Fibroblast of skin of abdomen (primary cell): ENCODE measurements around the gene SMIM17. TPM values are rescaled to one million over a fixed set of nuclear protein-coding genes. Genes with fewer than 3 reads are reported as not detected.
A peak's percentile ranks its signal among the peaks of the same experiment; 100 is the strongest.

Source experiments
- DNase-seq: peaks from one replicate; pipeline ENCODE4 v3.0.0-alpha.2; 2013
- polyA plus RNA-seq, 2 experiments: library from polyadenylated mRNA; unstranded; fragments of 120-200 nt; gene quantifications; one replicate each; pipeline ENCODE4 v1.2.1, GENCODE V29; 2013; ENCODE audit not compliant: insufficient read length in 2 of 2

Gene SMIM17
- polyA plus RNA-seq (2013, experiment 1 of 2; ENCODE audit: insufficient read length) = 0.31 TPM
- polyA plus RNA-seq (2013, experiment 2 of 2; ENCODE audit: insufficient read length) = 0.40 TPM

DNA sequence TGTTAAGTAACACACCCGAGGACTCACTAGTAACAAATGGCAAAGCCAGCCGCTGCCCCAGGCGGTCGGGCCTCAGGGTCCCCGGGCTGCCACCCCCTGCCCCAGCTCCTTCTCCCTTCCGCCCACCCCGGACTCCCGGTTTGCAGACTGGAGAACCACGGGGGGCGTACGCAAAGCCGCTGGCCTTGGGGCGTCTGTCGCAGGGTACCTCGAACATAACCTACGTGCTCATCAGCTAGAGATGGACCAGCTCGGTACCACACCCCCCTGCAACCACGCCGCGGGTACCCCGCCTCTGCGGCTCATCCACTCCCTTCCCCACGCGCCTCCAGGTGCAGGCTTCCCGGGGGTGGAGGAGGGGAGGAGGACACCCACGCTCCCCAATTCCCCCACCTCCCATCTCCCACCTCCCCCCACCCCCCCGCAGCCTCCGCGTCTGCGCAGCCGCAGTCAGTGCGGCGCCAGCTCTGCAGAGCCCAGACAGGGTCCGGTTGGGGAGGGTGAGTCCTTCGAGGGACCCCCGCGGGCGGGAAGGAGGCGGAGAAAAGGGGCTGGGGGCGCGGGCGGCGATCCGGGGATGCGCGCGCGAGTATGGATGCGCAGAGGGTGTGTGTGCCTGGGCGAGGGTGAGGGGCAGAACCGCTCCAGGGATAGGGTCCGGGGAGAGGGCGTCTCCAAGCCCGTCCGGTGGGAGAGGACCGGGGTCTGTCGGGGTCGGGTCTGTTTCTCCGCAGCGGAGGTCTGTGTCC lies at the start of gene SMIM17:
Gene SMIM17 (plus strand): TSS at position 449 of the 749 bp plus-strand sequence. CDS start 2,509 bp downstream, outside the sequence.
- DNase-seq = no peak

DNA sequence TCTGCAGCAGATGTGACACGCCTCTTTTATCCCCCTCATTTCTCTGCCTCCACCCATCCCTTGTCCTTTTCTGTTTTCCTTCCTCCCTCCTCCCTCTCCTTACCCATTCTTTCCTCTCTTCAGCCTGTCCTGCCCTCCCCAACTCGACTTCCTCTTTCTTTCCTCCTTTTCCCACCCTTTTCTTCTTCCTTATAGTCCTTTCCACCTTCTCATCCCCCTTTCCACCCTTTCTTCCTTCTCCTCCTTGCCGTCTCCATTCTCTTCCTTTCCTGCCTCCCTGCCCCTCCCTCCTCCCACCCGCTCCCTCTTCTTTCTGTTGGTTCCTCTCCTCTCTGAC lies 48.5 kb upstream of the SMIM17 start:
- no peak for DNase-seq

DNA sequence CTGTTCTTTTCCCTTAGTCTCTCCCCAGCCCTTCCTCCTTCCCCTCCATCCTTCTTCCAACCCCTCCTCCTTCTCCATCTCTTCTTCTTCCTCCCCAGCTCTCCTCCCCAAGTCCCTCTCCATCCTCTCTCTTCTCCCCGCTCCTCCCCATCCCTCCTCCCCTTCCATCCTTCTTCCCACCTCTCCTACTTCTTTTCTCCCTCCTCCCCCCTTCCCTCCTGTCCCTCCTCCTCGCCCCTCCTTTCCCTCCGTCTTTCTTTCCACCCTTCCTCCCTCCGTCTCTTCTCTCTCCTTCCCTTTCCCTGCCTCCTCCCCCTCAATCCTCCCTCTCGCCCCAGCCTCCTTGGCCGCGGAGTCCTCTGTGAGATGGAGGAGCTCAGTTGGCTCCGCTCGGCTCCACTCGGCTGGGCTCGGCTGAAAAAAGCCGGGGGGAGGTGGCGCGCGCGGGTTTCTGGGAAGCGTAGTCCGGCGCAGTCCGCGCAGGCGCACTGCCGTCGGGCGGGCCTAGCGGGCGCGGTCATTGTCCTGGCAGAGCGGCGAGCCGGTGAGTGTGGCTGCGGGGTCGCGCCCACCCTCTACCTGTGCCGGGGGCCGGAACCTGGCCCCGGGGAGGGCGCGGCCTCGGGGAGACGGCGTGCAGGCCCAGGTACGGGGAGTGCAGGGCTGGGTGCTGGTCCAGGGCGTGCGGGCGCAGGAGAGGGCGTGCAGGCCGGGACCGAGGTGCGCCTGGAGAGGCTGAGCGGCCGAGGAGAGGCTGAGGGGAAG lies 48.0 kb upstream of the SMIM17 start, which contains the start of gene ZNF71:
Gene ZNF71 (plus strand): TSS at position 520 of the 765 bp plus-strand sequence. CDS start 6,257 bp downstream, outside the sequence.
- DNase-seq = peak; percentile 88

DNA sequence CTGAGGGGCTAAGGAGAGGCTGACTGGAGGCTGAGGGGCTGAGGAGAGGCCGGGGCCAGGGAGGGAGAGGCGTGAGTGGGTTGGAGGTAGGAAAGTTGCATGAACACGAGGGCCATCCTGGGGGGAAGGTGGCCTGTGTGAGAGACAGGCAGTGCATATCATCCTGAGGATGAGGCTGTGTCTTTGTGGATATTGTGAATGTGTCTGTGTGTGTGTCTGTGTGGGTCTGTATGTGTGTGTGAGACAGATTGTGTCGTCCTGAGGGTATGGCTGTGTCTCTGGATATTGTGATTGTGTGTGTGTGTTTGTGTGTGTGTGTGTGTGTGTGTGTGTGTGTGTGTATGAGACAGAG lies 47.4 kb upstream of the SMIM17 start:
- DNase-seq = peak; percentile 9

DNA sequence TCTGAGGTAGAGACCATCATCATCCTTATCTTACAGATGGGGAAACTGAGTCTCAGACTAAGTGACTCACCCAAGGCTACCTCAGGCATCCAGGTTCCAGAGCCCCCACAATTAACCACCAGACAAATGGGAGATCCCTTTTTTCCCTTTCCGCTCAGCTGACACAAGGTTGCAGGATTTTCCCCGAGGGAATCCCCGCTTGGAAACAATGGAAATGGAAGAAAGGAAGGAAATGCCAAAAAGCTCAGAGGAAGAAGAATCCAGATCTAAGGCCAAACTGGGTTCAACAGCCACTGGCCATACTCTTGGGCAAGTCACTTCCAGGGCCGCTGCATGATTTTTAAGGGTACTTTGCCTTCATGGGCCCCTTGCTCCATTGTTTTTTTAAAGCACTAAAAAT lies 46.3 kb upstream of the SMIM17 start:
- no peak for DNase-seq

DNA sequence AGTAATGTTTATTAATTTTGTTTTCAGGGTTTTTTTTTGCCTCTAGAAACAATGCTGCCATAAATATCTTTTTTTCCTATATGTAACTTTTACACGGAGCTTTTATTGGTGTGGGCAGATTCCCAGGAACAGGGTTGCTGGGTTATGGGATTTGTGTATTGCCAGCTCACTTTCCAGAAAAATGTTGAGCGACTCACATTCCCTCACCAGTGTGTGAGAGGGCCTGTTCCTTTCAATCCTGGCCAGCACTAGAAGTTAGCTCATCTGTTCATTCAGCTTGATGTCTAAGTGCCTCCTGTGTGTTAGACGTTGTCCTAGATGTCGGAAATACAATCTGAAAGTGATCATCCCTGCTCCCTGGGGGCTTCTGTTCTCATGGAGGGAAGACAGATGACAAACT lies 45.3 kb upstream of the SMIM17 start:
- no peak for DNase-seq

DNA sequence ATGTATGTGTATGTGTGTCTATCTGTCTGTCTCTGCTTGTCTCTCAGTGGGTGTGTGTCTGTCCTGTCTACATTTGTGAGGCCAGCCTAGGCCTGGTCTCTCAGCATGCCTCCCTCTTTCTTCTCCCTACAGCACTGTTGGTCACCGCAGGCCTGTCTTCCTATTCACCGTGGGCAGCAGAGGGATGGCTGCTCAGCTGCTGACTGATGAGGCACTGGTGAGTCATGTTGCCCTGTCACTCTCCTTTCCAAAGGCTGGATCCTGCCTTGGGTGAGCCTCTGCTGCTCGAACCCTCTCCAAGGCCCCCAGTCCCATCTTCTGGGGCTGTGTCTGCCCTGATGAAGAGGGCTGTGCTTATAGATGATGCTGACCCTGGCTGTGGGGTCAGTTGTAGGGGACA lies 41.6 kb upstream of the SMIM17 start:
- no peak for DNase-seq

DNA sequence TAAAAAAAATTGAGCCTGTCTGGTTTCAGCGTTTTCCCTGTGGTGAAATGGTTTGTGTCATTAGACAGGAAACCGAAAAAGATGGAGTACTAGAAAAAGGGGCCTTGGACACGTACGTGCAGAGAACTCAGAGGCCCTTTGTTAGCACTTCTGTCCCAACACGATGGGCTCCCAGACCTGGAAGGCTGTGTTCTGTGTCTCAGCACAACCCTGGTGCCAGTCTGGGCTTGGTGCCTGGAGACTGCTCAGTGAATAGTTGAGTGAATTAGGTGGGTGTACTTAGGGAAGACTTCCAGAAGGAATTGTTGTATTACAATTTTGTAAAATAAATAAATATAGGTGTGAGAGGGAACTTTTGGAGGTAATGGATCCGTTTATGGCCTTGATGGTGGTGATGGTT lies 39.1 kb upstream of the SMIM17 start:
- no peak for DNase-seq

DNA sequence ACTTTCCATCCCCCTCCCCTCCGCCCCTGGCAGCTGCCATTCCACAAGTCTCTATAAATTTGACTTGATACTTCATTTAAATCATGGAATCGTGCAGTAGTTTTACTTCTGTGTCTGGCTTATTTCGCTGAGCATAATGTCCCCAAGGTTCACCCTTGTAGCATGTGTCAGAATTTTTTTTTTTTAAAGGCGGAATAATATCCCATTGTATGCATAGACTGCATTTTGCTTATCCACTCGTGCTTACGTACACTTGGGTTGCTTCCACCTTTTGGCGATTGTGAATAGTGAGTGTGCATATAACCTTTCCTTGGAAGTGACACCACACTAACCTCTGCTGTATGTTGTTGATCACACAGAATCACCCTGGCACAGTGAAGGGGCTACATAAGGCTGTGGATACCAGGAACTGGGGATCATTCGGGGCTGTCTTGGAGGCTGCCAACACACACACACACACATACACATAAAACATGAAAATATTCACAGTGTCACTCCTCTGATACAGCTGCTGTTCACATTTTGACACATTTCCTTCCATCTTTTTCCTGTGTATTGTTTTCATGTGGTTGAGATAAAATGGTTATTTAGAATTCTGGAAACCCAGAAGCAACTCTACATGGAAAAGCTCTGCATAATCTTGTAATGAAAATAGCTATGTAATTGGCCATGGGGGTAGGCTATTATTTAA lies 34.5 kb upstream of the SMIM17 start:
- no peak for DNase-seq

DNA sequence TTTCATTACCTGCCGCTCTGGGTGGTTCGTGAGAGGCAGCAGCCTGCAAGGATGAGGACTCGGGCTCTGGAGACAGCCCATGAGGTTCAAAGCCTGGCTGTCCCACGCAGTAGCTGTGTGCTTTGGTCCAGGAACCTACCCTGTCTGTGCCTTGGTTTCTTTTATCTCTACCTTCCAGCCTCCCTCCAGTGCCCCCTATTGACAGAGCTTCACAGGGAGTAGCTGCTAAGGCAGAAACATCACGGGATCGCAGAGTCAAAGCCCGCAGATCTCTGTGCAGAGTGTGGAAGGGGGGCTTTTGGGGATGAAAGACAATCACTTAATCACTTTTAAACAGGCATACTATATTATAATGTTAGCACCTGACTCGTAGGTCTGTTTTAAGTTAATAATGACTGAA lies 31.7 kb upstream of the SMIM17 start:
- DNase-seq = no peak

DNA sequence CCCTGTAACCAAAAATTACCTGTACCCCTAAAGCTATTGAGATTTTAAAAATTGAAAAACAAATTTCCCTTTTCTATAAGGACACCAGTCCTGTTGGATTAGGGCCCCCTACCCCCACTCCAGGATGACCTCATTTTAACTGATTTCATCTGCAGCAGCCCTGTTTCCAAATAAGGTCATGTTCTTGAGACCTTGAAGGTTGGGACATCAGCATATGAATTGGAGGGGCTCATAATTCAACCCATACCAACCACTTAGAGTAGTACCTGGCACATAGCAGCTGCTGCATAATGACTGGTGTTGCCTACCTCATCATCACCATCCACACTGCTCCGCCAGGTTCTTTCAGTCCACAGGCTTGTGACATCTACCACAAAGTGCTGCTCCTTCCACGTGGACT lies 30.2 kb upstream of the SMIM17 start:
- no peak for DNase-seq

DNA sequence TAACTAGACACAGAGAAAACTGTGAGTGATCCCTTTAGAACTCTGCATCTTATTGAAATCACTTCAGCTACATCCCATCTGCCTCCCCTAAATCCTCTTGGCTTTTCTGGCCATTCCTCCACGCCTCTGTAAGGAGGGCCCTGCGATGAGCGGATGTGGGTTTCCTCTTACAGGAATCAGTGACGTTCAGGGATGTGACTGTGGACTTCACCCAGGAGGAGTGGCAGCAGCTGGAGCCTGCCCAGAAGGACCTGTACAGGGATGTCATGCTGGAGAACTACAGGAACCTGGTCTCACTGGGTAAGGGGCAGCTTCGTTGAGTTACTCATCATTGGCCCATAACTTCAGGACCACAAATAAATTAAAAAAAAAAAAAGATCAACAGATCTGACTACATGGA lies 29.3 kb upstream of the SMIM17 start:
- DNase-seq = no peak

DNA sequence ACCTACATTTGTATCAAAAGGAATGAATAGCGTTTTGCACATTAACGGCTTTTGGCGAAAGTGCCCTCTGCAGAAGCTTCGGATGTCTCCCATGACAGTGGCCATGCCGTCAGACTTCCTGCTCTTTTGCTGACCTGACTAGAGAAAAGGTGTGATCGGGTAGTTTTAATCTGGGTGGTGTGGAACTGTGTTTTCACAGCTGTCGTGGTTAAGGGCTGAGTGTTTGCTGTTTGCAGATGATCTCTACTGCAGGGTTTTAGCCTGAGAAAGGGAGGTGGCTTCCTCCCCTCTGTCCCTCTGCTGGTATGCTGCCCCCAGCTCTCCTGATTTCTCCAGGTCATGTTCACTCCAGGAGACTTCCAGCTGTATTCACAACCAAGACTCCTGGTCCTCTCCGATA lies 25.4 kb upstream of the SMIM17 start:
- no peak for DNase-seq

DNA sequence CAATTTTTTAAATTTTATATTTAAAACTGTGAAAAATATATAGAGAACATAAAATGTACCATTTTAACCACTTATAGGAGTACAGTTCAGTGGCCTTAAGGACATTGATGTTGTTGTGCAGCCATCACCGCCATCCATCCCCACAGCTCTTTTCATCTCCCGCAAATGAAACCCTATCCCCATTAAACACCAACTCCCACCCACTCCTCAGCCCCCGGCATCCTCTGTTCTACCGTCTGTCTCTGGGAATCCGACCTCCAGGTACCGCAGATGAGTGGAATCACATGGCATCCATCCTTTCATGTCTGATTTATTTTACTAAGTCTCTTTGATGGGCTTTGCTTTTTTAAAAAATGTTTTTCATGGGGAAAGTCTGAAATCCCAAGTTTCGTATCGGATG lies 23.8 kb upstream of the SMIM17 start:
- DNase-seq = no peak

DNA sequence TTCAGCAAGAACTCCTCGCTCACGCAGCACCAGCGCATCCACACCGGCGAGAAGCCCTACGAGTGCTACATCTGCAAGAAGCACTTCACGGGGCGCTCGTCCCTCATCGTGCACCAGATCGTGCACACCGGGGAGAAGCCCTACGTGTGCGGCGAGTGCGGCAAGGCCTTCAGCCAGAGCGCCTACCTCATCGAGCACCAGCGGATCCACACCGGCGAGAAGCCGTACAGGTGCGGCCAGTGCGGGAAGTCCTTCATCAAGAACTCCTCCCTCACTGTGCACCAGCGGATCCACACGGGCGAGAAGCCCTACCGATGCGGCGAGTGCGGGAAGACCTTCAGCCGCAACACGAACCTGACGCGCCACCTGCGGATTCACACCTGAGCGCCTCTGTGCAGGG lies 20.6 kb upstream of the SMIM17 start:
- DNase-seq = no peak

DNA sequence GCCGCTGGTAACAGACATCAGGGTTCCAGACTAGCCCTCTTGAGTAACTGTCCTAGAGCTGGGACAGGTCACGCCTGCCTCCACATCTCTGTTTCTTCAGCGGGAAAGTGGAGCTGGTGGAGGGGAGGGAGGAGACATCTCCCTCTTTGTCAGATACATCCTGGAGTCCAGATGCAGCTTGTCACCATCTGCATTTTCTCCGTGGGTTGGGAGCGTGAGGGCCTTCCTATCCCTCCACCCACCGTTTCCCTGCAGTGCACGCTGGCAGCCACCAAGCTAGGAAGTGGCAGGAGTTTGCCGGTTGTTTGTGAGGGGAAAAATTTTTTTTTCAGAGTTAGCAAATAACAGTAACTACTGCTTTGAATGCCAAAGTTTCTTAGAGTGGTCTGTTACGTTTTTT lies 20.0 kb upstream of the SMIM17 start:
- no peak for DNase-seq

DNA sequence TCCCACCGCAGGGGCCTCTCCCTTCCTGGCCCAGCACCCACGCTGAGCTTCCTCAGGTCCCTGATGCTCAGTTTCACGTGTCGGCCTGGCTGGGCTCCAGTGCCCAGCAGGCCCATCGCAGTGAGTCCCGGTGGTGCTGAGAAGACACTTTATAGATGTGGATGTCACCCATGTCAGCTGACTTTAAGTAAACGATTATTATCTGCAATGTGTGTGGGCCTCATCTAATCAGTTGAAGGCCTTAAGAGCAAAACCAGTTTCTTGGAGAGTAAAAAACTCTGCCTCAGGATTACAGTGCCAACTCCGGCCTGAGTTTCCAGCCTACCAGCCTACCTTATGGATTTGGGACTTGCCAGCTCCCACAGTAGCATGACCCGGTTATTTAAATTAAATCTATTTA lies 17.3 kb upstream of the SMIM17 start:
- no peak for DNase-seq

DNA sequence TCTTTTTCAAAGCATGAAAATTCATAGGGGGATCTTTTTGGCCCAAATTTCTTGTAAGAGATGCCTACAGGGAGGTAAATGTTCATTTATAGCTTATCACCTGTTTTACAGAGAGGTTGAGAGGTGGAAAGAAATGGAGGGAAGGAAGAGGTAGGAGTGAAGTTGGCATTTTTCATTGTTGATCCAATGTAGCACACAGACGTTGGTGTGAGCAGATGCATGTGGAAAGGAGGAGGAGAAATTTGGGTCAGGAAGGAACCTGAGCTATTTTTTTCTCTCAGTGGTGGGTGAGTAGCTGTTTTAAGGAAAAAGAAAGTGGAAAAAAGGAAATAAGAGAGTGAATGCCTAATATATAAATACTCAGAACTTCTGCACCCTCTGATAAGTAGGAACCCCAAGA lies 9.9 kb upstream of the SMIM17 start:
- no peak for DNase-seq

DNA sequence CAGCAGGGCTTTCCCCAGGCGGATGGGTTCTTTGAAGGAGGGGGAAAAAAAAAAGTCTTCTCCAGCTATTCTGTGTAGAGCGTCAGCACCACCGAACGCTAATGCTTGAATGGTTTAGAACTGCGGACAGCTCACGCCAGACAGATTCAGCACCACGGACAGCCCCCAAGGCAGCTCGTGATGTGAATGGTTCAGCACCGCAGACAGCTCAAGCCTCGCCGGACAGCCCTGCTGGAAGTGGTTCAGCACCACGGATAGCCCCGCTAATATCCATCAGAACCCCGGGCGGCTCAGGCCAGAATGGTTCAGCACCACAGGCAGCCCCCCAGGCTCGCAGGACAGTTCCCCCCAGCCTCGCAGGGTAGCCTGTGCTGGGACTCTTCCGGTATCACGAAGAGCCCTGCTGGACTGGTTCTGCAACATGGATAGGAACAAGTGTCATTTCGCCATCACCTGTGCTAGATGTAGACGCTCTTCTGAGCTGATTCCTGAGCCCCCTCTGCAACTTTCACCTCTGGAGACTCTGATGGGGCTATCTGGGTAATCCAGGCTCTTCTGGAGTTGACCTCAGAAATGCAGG lies 4.9 kb upstream of the SMIM17 start:
- DNase-seq = peak; percentile 52

DNA sequence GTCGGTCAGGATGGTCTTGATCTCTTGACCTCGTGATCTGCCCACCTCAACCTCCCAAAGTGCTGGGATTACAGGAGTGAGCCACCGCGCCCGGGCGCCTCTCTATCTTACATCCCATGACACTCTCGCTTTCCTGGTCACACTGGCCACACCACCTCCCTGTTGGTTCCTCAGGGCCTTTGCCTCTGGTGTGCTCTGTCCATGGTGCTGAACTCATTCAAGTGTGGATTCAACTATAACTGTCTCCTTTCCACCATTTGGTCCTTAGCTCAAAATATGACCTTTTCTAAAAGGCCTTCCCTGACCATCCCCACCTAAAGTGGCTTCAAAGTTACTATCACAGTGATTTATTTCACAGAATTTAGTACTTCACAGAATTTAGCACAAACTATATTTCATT lies 3.7 kb upstream of the SMIM17 start:
- no peak for DNase-seq

DNA sequence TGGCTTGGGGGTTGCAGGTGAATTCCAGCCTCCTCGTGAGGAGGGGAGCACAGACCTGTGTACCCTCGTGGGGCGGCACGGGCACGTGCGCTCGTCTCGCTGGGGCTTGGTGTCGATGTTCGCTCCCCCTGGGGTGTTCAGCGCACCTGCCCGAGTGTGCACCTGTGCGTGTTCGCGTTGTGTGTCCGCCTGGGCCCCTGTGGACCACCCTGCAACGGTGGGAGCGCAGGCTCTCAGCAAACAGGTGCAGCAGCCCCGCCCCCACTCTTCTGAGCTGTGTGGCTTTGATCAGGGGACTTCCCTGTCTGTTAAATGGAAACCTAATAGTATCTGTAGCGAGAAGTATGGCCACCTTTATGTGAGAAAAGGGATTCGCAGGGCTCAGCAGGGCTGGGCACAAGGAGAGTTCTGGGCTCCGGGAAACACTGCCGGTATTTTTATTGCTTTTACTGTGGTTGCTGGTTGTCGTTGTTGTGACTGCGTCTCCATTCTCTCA lies 549 bp downstream of the SMIM17 start:
- DNase-seq = no peak

DNA sequence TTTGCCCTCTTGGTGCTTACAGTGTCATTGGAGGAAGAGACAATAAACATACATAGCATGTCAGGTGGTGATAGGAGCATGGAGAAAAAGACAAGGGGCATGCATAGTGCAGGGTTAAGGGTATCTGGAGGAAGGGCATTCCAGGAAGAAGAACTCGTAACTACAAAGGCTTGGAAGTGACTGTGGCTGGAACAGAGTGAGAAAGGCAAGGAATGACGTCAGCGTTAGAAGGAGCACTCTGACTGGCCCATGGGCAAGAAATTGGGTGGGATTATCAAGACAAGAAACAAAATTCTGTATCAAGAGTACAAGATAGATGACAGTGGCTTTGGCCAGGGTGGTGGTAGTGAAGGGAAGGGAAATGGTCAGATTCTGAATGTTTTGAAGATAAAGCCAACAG lies 11.2 kb downstream of the SMIM17 start:
- no peak for DNase-seq
